T-helper 1 cell treated with Interleukin-12 subunit alpha and Interleukin-12 subunit beta and Interleukin-4 antibody, amounts not matched to agents 30 μg/mL and 1 μg/mL, for 36 hours (primary cell): ENCODE measurements around the gene LRRC18.

ENCODE experiments used
- H3K27ac Mint-ChIP-seq: one replicate; pipeline ENCODE4 v1.8.0; 2021; ENCODE audit warnings: mild to moderate bottlenecking, mixed read lengths
- H3K27me3 Mint-ChIP-seq: one replicate; pipeline ENCODE4 v1.8.0; 2021; ENCODE audit warnings: low read depth, mixed read lengths
- H3K36me3 Mint-ChIP-seq: one replicate; pipeline ENCODE4 v1.8.0; 2021; ENCODE audit warnings: low read depth, mixed read lengths
- H3K4me1 Mint-ChIP-seq: one replicate; pipeline ENCODE4 v1.8.0; 2021; ENCODE audit warnings: low read depth, mixed read lengths
- H3K4me3 Mint-ChIP-seq: one replicate; pipeline ENCODE4 v1.8.0; 2021; ENCODE audit warnings: mild to moderate bottlenecking, moderate library complexity, mixed read lengths
- H3K9me3 Mint-ChIP-seq: one replicate; pipeline ENCODE4 v1.8.0; 2021; ENCODE audit warnings: mixed read lengths

LRRC18 gene

DNA sequence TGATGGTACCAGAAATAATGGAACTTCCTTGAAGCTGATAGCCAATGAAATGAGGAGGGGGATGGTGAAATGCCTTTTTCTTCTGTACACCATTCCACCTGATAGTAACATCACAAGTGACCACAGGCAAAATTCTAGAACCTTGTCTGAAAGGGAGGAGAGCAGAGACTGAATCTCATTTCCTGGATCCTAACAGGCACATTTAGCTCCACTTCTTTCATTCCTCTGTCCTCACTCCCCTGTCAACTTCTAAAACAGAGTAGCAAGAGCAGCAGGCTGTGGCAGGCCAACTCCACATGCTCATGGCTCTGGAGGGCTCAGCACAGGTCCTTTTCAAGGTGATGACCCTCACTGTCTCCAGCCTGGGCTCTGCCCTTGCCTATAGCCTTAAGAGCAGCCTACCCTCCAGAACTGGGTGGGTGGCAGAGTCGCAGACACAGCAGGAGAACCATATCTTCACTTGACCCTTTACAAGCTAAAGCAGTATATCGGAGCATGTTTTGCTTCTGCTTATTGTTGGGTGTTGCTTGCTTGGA lies at the start of gene LRRC18:
Gene LRRC18, minus strand, starts transcription at position 51 of the 536 bp plus-strand sequence. CDS start 25,685 bp downstream, outside the sequence.
- Mint-ChIP-seq H3K4me3 (no peak within 1 kb of the TSS), H3K27ac (no peak within 1 kb of the TSS), H3K9me3 (no peaks in the 10 kb centered on the region), H3K36me3 (no peaks in the 10 kb centered on the region), H3K4me1 (no peaks in the 10 kb centered on the region), H3K27me3 (no peaks in the 10 kb centered on the region)

- Mint-ChIP-seq H3K4me3 (no peak overlapping the region), H3K4me1 (no peaks in the 10 kb centered on the region)
Observed at GRCh38 chr10:48985621-48986158, 46.0 kb upstream of the LRRC18 start.

GRCh38 chr10:48983648-48984351 lies 44.2 kb upstream of the LRRC18 start:
- H3K36me3 Mint-ChIP-seq, result no peaks in the 10 kb centered on the region

More at GRCh38 chr10:48985621-48986158, 46.0 kb upstream of the LRRC18 start:
- no peaks in the 10 kb centered on the region for H3K27me3 Mint-ChIP-seq
- H3K9me3 Mint-ChIP-seq, result no peaks in the 10 kb centered on the region
- no peaks in the 10 kb centered on the region for H3K36me3 Mint-ChIP-seq
- H3K27ac Mint-ChIP-seq, result no peak overlapping the region

GRCh38 chr10:48982584-48982983 lies 42.9 kb upstream of the LRRC18 start:
- H3K4me1 Mint-ChIP-seq, result no peaks in the 10 kb centered on the region
- H3K27ac Mint-ChIP-seq, result no peak overlapping the region
- H3K27me3 Mint-ChIP-seq, result no peaks in the 10 kb centered on the region
- no peak overlapping the region for H3K4me3 Mint-ChIP-seq
- H3K9me3 Mint-ChIP-seq, result no peaks in the 10 kb centered on the region
- H3K36me3 Mint-ChIP-seq, result no peaks in the 10 kb centered on the region

More at GRCh38 chr10:48983648-48984351, 44.2 kb upstream of the LRRC18 start:
- Mint-ChIP-seq H3K27me3 (no peaks in the 10 kb centered on the region), H3K4me1 (no peaks in the 10 kb centered on the region), H3K9me3 (no peaks in the 10 kb centered on the region), H3K27ac (no peak overlapping the region), H3K4me3 (no peak overlapping the region)

DNA sequence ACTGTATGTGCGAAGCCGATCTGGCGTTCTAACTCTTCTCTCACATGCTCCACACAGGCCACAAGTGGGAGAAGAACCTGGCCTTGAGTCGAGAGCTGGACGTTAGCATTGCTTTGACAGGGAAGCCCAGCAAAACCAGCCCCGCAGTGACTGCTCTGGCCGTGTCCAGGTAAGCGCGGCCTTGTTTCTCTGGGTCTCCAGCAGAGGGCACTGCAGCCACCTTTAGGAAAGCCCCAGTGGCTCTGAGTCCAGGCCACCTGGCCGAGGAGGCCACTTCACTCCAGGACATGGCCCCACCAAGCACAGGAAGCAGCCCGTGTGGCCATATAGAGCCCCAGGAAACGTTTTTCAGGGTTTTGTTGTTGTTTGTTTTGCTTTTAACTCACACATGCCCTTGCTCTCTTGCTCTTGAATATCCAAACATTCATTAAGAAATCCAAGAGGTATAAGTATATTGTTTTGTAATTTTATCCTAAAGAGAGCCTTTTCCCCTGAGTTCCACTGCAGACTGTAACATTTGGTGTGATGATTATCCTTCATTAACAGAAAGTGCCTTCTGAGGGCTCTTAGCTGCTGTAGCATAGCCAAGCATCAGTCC lies 41.8 kb upstream of the LRRC18 start:
- Mint-ChIP-seq H3K4me3 (no peak overlapping the region), H3K4me1 (no peaks in the 10 kb centered on the region), H3K36me3 (no peaks in the 10 kb centered on the region), H3K27ac (no peak overlapping the region), H3K9me3 (no peaks in the 10 kb centered on the region), H3K27me3 (no peaks in the 10 kb centered on the region)

DNA sequence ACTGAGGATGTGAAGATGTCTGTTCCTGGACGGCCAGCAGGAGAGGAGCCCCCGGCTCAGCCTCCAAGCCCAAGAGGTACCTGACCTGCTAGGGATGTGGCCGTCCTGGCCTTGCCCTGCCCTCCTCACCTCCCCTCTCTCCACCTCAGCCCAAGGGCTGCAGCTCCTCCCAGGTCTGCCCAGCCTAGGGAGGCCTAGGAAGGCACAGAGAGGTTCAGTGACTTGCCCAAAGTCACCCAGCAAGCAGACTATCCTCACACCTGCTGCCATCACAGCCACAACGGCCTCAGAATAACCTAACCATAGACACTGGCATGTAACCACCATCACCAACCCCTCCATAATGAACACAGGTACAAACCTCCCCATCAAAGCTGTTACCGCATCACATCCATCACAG lies 38.7 kb upstream of the LRRC18 start:
- Mint-ChIP-seq H3K4me1 (no peaks in the 10 kb centered on the region), H3K27me3 (no peaks in the 10 kb centered on the region), H3K4me3 (no peak overlapping the region), H3K27ac (no peak overlapping the region), H3K36me3 (no peaks in the 10 kb centered on the region), H3K9me3 (no peaks in the 10 kb centered on the region)

DNA sequence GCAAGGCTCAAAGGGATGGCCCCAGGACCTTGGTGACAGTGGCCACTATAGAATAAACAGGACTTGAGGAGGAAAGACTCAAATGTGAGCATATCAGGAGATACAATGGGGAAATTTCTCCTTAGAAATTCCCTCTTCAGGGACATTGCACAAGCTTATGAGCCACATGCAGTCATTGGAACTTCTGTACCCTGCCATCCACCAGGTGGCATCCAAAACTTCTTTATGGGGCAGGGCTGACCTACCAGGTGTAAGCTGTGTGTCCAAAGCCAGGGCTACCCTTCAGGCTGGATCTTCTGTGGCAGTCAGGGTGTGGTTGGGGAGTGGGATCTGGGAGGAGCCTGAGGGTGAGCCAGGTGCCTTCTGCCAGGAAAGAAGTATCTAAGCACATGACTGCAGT lies 36.6 kb upstream of the LRRC18 start:
- Mint-ChIP-seq H3K9me3 (no peaks in the 10 kb centered on the region), H3K4me1 (no peaks in the 10 kb centered on the region), H3K27ac (no peak overlapping the region), H3K4me3 (no peak overlapping the region), H3K36me3 (no peaks in the 10 kb centered on the region), H3K27me3 (no peaks in the 10 kb centered on the region)

- Mint-ChIP-seq H3K9me3 (no peaks in the 10 kb centered on the region), H3K4me1 (no peaks in the 10 kb centered on the region), H3K4me3 (no peak overlapping the region), H3K36me3 (no peaks in the 10 kb centered on the region), H3K27ac (no peak overlapping the region), H3K27me3 (no peaks in the 10 kb centered on the region)
Observed at GRCh38 chr10:48974510-48975156, 35.0 kb upstream of the LRRC18 start.

DNA sequence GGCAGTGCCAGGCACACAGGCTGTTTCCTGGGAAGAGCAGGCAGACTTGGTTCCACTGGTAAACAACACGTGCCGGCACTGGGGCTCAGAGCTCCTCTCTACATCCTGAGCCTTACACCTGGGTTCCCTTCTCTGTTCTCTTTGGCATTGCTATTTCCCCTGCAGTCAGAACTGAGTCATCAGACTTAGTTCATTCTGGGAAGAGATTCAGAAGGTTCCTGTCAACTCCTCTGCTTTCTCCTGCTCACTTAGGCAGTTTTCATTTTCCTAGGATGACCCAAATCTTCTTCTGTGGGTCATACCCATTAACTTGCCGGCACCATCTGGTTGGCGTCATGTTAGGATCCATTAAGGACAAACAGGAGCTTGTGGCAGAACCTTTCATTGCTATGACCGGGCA lies 33.4 kb upstream of the LRRC18 start:
- H3K4me1 Mint-ChIP-seq, result no peaks in the 10 kb centered on the region
- no peak overlapping the region for H3K27ac Mint-ChIP-seq
- H3K9me3 Mint-ChIP-seq, result no peaks in the 10 kb centered on the region
- no peaks in the 10 kb centered on the region for H3K27me3 Mint-ChIP-seq
- no peak overlapping the region for H3K4me3 Mint-ChIP-seq
- no peaks in the 10 kb centered on the region for H3K36me3 Mint-ChIP-seq

DNA sequence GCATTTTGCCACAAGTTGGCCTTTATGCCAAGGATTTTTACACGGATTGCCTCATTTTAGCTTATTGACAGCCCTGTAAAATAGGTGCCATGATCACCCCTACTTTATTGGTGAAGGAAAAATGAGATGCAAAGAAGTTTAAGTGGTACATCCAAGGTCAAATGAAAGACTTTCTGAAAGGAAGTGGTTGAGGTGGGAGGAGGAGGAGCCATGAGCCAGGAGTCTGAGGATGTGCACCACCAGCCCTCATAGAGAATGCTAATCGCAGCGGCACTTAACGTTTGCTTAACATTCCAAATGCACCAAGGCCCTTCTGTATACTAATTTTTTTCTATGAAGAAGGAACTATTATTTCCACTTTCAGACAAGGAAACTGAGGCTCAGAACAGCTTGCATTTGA lies 31.0 kb upstream of the LRRC18 start:
- H3K27ac Mint-ChIP-seq, result no peak overlapping the region
- H3K4me1 Mint-ChIP-seq, result no peaks in the 10 kb centered on the region

GRCh38 chr10:48970046-48970445 lies 30.4 kb upstream of the LRRC18 start:
- H3K27ac Mint-ChIP-seq, result no peak overlapping the region
- no peak overlapping the region for H3K4me3 Mint-ChIP-seq
- no peaks in the 10 kb centered on the region for H3K36me3 Mint-ChIP-seq
- H3K9me3 Mint-ChIP-seq, result no peaks in the 10 kb centered on the region
- H3K27me3 Mint-ChIP-seq, result no peaks in the 10 kb centered on the region
- H3K4me1 Mint-ChIP-seq, result no peaks in the 10 kb centered on the region

More for the DNA sequence above, 31.0 kb upstream of the LRRC18 start:
- Mint-ChIP-seq H3K36me3 (no peaks in the 10 kb centered on the region), H3K9me3 (no peaks in the 10 kb centered on the region), H3K4me3 (no peak overlapping the region), H3K27me3 (no peaks in the 10 kb centered on the region)

- H3K36me3 Mint-ChIP-seq, result no peaks in the 10 kb centered on the region
- no peaks in the 10 kb centered on the region for H3K9me3 Mint-ChIP-seq
- no peak overlapping the region for H3K27ac Mint-ChIP-seq
- H3K27me3 Mint-ChIP-seq, result no peaks in the 10 kb centered on the region
- no peaks in the 10 kb centered on the region for H3K4me1 Mint-ChIP-seq
- H3K4me3 Mint-ChIP-seq, result no peak overlapping the region
Observed at GRCh38 chr10:48968036-48968435, 28.4 kb upstream of the LRRC18 start.

DNA sequence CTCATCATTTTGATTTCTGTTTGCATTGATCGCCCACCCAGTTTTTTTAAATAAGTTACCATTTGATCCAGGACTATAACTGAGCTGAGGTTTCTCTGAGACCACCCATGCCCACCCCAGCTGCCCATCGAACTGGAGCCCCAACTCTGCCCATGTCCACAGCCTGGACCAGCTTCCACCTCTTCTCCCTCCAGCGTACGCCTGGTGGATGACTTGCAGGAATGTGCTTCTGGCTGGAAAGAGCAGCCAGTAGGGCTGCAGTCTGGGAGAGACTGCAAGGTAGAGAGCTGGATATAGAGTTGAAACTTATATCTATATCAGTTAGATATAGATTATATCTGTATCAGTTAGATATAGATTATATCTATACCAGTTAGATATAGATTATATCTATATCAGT lies 25.8 kb upstream of the LRRC18 start:
- Mint-ChIP-seq H3K4me1 (no peaks in the 10 kb centered on the region), H3K27me3 (peaks cover 7% of the 10 kb centered on the region), H3K4me3 (no peak overlapping the region), H3K9me3 (no peaks in the 10 kb centered on the region), H3K27ac (no peak overlapping the region), H3K36me3 (no peaks in the 10 kb centered on the region)

DNA sequence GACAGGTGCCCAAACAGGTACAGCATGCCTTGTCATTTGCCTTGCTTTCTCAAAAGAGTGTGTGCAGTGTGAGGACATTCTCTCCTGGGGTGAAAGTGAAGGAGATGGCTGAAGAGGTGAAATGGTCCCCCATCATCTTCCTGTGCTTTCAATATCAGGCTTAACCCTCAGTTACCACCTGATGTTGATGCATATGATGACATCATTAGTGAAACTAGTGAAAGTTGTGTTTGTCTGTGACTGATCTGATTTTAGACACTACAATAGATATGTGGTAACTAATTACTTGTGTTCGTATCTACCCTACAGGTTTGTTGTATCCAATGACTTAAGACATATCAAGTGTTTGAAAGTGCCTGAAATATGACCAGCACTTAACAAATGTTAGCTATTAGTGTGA lies 24.4 kb upstream of the LRRC18 start:
- Mint-ChIP-seq H3K27me3 (peaks cover 7% of the 10 kb centered on the region), H3K4me1 (no peaks in the 10 kb centered on the region), H3K36me3 (no peaks in the 10 kb centered on the region), H3K9me3 (no peaks in the 10 kb centered on the region), H3K27ac (no peak overlapping the region), H3K4me3 (no peak overlapping the region)
